CD4-positive, alpha-beta T cell treated with Interleukin-17A for 4 hours (primary cell): ENCODE data around the gene ADI1.
"Not testable (repeated sequence)": the region's sequence is repeated elsewhere in the genome, so short reads cannot be mapped to it uniquely, and the experiment has no call there.

Source experiments
- DNase-seq: peaks from one replicate; pipeline ENCODE4 v3.0.0-alpha.2; 2020; ENCODE audit warnings: mixed read lengths

ADI1 gene

GRCh38 chr2:3461801-3462492 is 57.4 kb downstream of the ADI1 start:
- peak; percentile 44 for DNase-seq

GRCh38 chr2:3460831-3461800 is 58.2 kb downstream of the ADI1 start:
- no peak for DNase-seq

- DNase-seq: no peak
Observed at GRCh38 chr2:3460156-3460555, 59.2 kb downstream of the ADI1 start.

- no peak for DNase-seq
Observed at GRCh38 chr2:3459185-3460015, 59.9 kb downstream of the ADI1 start.

GRCh38 chr2:3458396-3459184 is 60.7 kb downstream of the ADI1 start:
- DNase-seq: no peak

GRCh38 chr2:3457524-3458395 is 61.6 kb downstream of the ADI1 start:
- no peak for DNase-seq

GRCh38 chr2:3456125-3456524 is 63.2 kb downstream of the ADI1 start:
- DNase-seq: no peak

GRCh38 chr2:3454802-3455201 is 64.5 kb downstream of the ADI1 start:
- DNase-seq: no peak

- DNase-seq: not testable (repeated sequence)
Observed at GRCh38 chr2:3454005-3454404, 65.3 kb downstream of the ADI1 start.

GRCh38 chr2:3453190-3453999 is 65.9 kb downstream of the ADI1 start:
- no peak for DNase-seq

- DNase-seq: no peak
Observed at GRCh38 chr2:3451926-3452671, 67.2 kb downstream of the ADI1 start.

- DNase-seq: no peak
Observed at GRCh38 chr2:3451169-3451568, 68.2 kb downstream of the ADI1 start.

GRCh38 chr2:3450385-3451010 is 68.8 kb downstream of the ADI1 start:
- no peak for DNase-seq

GRCh38 chr2:3449936-3450335 is 69.4 kb downstream of the ADI1 start:
- DNase-seq: no peak

- DNase-seq: no peak
Observed at GRCh38 chr2:3449086-3449485, 70.2 kb downstream of the ADI1 start.

GRCh38 chr2:3448441-3448911 is 70.9 kb downstream of the ADI1 start:
- DNase-seq: not testable (repeated sequence)

GRCh38 chr2:3447789-3448317 is 71.5 kb downstream of the ADI1 start:
- DNase-seq: no peak
